Measurements from ENCODE around the gene MSI2. TPM values are rescaled to one million over a fixed set of nuclear protein-coding genes. Genes with fewer than 3 reads are reported as not detected.

MSI2 gene
- total and polyA plus RNA-seq, 9 of the 15 experiments (the other 6 are each of a cell fraction or from before 2014, with no cell fraction given) = 4.6 to 61.8 (median 42.4) TPM

- TF ChIP-seq CHD7 (IDR thresholded peaks at IDR 0.05; ENCODE audit: low read depth, low read length) = no peak
- TF ChIP-seq KDM2B (CRISPR knock-in tag; IDR thresholded peaks at IDR 0.05) = no peak
- TF ChIP-seq, protein P1, sequence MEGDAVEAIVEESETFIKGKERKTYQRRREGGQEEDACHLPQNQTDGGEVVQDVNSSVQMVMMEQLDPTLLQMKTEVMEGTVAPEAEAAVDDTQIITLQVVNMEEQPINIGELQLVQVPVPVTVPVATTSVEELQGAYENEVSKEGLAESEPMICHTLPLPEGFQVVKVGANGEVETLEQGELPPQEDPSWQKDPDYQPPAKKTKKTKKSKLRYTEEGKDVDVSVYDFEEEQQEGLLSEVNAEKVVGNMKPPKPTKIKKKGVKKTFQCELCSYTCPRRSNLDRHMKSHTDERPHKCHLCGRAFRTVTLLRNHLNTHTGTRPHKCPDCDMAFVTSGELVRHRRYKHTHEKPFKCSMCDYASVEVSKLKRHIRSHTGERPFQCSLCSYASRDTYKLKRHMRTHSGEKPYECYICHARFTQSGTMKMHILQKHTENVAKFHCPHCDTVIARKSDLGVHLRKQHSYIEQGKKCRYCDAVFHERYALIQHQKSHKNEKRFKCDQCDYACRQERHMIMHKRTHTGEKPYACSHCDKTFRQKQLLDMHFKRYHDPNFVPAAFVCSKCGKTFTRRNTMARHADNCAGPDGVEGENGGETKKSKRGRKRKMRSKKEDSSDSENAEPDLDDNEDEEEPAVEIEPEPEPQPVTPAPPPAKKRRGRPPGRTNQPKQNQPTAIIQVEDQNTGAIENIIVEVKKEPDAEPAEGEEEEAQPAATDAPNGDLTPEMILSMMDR (IDR thresholded peaks at IDR 0.05 in 2 of 3, conservative IDR thresholded peaks at IDR 0.05 in 1 of 3; ENCODE audit: insufficient read depth in 2 of 3, low read depth in 1 of 3, low read length in 3 of 3) = peak; percentile 62 to 87 (median 70)
- TF ChIP-seq, protein P2, sequence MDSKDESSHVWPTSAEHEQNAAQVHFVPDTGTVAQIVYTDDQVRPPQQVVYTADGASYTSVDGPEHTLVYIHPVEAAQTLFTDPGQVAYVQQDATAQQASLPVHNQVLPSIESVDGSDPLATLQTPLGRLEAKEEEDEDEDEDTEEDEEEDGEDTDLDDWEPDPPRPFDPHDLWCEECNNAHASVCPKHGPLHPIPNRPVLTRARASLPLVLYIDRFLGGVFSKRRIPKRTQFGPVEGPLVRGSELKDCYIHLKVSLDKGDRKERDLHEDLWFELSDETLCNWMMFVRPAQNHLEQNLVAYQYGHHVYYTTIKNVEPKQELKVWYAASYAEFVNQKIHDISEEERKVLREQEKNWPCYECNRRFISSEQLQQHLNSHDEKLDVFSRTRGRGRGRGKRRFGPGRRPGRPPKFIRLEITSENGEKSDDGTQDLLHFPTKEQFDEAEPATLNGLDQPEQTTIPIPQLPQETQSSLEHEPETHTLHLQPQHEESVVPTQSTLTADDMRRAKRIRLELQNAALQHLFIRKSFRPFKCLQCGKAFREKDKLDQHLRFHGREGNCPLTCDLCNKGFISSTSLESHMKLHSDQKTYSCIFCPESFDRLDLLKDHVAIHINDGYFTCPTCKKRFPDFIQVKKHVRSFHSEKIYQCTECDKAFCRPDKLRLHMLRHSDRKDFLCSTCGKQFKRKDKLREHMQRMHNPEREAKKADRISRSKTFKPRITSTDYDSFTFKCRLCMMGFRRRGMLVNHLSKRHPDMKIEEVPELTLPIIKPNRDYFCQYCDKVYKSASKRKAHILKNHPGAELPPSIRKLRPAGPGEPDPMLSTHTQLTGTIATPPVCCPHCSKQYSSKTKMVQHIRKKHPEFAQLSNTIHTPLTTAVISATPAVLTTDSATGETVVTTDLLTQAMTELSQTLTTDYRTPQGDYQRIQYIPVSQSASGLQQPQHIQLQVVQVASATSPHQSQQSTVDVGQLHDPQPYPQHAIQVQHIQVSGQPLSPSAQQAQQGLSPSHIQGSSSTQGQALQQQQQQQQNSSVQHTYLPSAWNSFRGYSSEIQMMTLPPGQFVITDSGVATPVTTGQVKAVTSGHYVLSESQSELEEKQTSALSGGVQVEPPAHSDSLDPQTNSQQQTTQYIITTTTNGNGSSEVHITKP (IDR thresholded peaks at IDR 0.05; ENCODE audit: partially characterized antibody) = peak; percentile 57
- no peak for TF ChIP-seq ZNF239 (CRISPR knock-in tag; IDR thresholded peaks at IDR 0.05)
- no peak for TF ChIP-seq CHD1 (IDR thresholded peaks at IDR 0.05; ENCODE audit: low read length)
- peak; percentile 26; the same call in 1 of the 2 replicates for TF ChIP-seq SMC3 (conservative IDR thresholded peaks at IDR 0.05; ENCODE audit: insufficient read depth, low read depth, low read length)
- no peak for TF ChIP-seq ADNP (tag; IDR thresholded peaks at IDR 0.05)
Observed at GRCh38 chr17:57552114-57552624, 295.8 kb downstream of the MSI2 start (continued).

Measured in K562 (cell line).